Left ventricle myocardium inferior (tissue), 1 donor: Measurements from ENCODE around the gene FBXO8. TPM values are rescaled to one million over a fixed set of nuclear protein-coding genes. Genes with fewer than 3 reads are reported as not detected.

Source experiments
- DNase-seq: peaks from one replicate; pipeline ENCODE4 v3.0.0-alpha.2; 2020
- H3K27ac ChIP-seq: fragments of 200-600 bp; replicated peaks from 2 replicates; pipeline ENCODE4 v1.8.0; 2021
- H3K27me3 ChIP-seq: fragments of 200-600 bp; 2 replicates; pipeline ENCODE4 v1.8.0; 2021; ENCODE audit warnings: low read depth
- H3K36me3 ChIP-seq: fragments of 200-600 bp; 2 replicates; pipeline ENCODE4 v1.8.0; 2021
- H3K4me1 ChIP-seq: fragments of 200-600 bp; 2 replicates; pipeline ENCODE4 v1.8.0; 2021
- H3K4me3 ChIP-seq: fragments of 200-600 bp; 2 replicates; pipeline ENCODE4 v1.8.0; 2021; ENCODE audit warnings: mild to moderate bottlenecking, moderate library complexity
- H3K9me3 ChIP-seq: fragments of 200-600 bp; replicated peaks from 2 replicates; pipeline ENCODE4 v1.8.0; 2021
- CTCF ChIP-seq: fragments of 200-600 bp; IDR thresholded peaks from 2 replicates; pipeline ENCODE4 v1.8.0; 2021; ENCODE audit warnings: antibody characterized with exemption, mild to moderate bottlenecking, borderline replicate concordance
- intact Hi-C: fragments of 100-400 bp; cut with micrococcal nuclease; formaldehyde crosslinking; loops from one replicate; pipeline ENCODE4 v1.11.0; 2022
- total RNA-seq: library from RNA; stranded (reverse); fragmentation: NEBNext Ultra II Directional; extraction: Animal tissue kit (Norgen Biotek cat#: 25700); gene quantifications from one replicate; pipeline ENCODE4 v1.2.1, GENCODE V29; 2021
- donor health status: DM: no; HTN: yes; CAD: no; lungs with severe emphysema.

FBXO8 gene
- total RNA-seq, 1 donor from 2014 or later, result 29.5 TPM

- intact Hi-C loops, result loop anchor here (10.0 kb wide), 1 partner anchor 90 kb away; no protein-coding TSS in a partner anchor
- no peaks in the 10 kb centered on the region for H3K27me3 ChIP-seq
- H3K9me3 ChIP-seq, result no peaks in the 10 kb centered on the region
- no peak overlapping the region for H3K27ac ChIP-seq
- H3K4me3 ChIP-seq, result no peak overlapping the region
- no peak for TF ChIP-seq CTCF
- DNase-seq, result no peak
- peaks cover 39% of the 10 kb centered on the region for H3K36me3 ChIP-seq
- H3K4me1 ChIP-seq, result no peaks in the 10 kb centered on the region
These were observed 31.3 kb upstream of the FBXO8 start for GRCh38 chr4:174314770-174315169.

GRCh38 chr4:174314274-174314673 lies 30.8 kb upstream of the FBXO8 start:
- TF ChIP-seq CTCF, result no peak
- Histone ChIP-seq H3K27me3 (no peaks in the 10 kb centered on the region), H3K4me1 (no peaks in the 10 kb centered on the region), H3K36me3 (peaks cover 44% of the 10 kb centered on the region), H3K9me3 (no peaks in the 10 kb centered on the region), H3K4me3 (no peak overlapping the region), H3K27ac (no peak overlapping the region)
- no peak for DNase-seq
- intact Hi-C loops, result loop anchor here (10.0 kb wide), 1 partner anchor 89 kb away; no protein-coding TSS in a partner anchor

GRCh38 chr4:174312993-174313392 lies 29.5 kb upstream of the FBXO8 start:
- H3K27ac ChIP-seq, result no peak overlapping the region
- no peak for DNase-seq
- H3K36me3 ChIP-seq, result peaks cover 56% of the 10 kb centered on the region

GRCh38 chr4:174307694-174308093 lies 24.2 kb upstream of the FBXO8 start:
- H3K27me3 ChIP-seq, result no peaks in the 10 kb centered on the region
- H3K27ac ChIP-seq, result no peak overlapping the region
- no peaks in the 10 kb centered on the region for H3K4me1 ChIP-seq
- no peak overlapping the region for H3K4me3 ChIP-seq
- intact Hi-C loops, result no loop called here
- H3K9me3 ChIP-seq, result no peaks in the 10 kb centered on the region
- TF ChIP-seq CTCF, result no peak
- peaks cover 86% of the 10 kb centered on the region for H3K36me3 ChIP-seq
- DNase-seq, result no peak

More at GRCh38 chr4:174312993-174313392, 29.5 kb upstream of the FBXO8 start:
- Histone ChIP-seq H3K9me3 (no peaks in the 10 kb centered on the region), H3K27me3 (no peaks in the 10 kb centered on the region), H3K4me1 (no peaks in the 10 kb centered on the region), H3K4me3 (no peak overlapping the region)
- intact Hi-C loops, result loop anchor here (10.0 kb wide), 1 partner anchor 88 kb away; no protein-coding TSS in a partner anchor
- no peak for TF ChIP-seq CTCF

- H3K27ac ChIP-seq, result no peak overlapping the region
- no peak overlapping the region for H3K4me3 ChIP-seq
- no peak for TF ChIP-seq CTCF
- H3K9me3 ChIP-seq, result no peaks in the 10 kb centered on the region
- DNase-seq, result no peak
- intact Hi-C loops, result no loop called here
- H3K27me3 ChIP-seq, result no peaks in the 10 kb centered on the region
- peaks cover 85% of the 10 kb centered on the region for H3K36me3 ChIP-seq
- H3K4me1 ChIP-seq, result no peaks in the 10 kb centered on the region
These were observed 22.5 kb upstream of the FBXO8 start for GRCh38 chr4:174305961-174306360.
